Activated naive CD8-positive, alpha-beta T cell treated with anti-CD3 and anti-CD28 coated beads, Interleukin-2, amount 10 ng/mL, durations not matched to agents 7 days and 5 days (primary cell): ENCODE data around the gene NFE2. TPM values are rescaled to one million over a fixed set of nuclear protein-coding genes. Genes with fewer than 3 reads are reported as not detected.
"Not testable (repeated sequence)": the region's sequence is repeated elsewhere in the genome, so short reads cannot be mapped to it uniquely, and the experiment has no call there.

Experiments
- ATAC-seq: fragments of 150-1000 bp; cut with Tn5 transposase; one replicate; pipeline ENCODE4 v1.10.0; 2021; ENCODE audit warnings: low read depth, moderate library complexity
- POLR2A ChIA-PET: fragments of 350-600 bp; sonication (Branson Sonifier 250); formaldehyde crosslinking; loops from one replicate; lab custom pipeline; 2021; ENCODE audit warnings: antibody characterized with exemption; lab: Charles Lee
- DNase-seq: peaks from one replicate; pipeline ENCODE4 v3.0.0; 2021
- H3K27ac Mint-ChIP-seq: one replicate; pipeline ENCODE4 v1.8.0; 2022; ENCODE audit warnings: mild to moderate bottlenecking, mixed read lengths
- H3K27me3 Mint-ChIP-seq: one replicate; pipeline ENCODE4 v1.8.0; 2022; ENCODE audit warnings: mild to moderate bottlenecking, moderate library complexity, mixed read lengths
- H3K36me3 Mint-ChIP-seq: one replicate; pipeline ENCODE4 v1.8.0; 2021; ENCODE audit warnings: mild to moderate bottlenecking, mixed read lengths
- H3K4me1 Mint-ChIP-seq: one replicate; pipeline ENCODE4 v1.8.0; 2021; ENCODE audit warnings: mixed read lengths
- H3K4me3 Mint-ChIP-seq: one replicate; pipeline ENCODE4 v1.8.0; 2022; ENCODE audit warnings: mild to moderate bottlenecking, moderate library complexity, mixed read lengths
- H3K9me3 Mint-ChIP-seq: one replicate; pipeline ENCODE4 v1.8.0; 2021; ENCODE audit warnings: mixed read lengths
- total RNA-seq, 2 experiments: library from RNA; stranded (reverse); gene quantifications; one replicate each; pipeline ENCODE4 v1.2.3, GENCODE V29; 2021

Gene NFE2
- total RNA-seq, 2 experiments from 2014 or later: not detected

DNA sequence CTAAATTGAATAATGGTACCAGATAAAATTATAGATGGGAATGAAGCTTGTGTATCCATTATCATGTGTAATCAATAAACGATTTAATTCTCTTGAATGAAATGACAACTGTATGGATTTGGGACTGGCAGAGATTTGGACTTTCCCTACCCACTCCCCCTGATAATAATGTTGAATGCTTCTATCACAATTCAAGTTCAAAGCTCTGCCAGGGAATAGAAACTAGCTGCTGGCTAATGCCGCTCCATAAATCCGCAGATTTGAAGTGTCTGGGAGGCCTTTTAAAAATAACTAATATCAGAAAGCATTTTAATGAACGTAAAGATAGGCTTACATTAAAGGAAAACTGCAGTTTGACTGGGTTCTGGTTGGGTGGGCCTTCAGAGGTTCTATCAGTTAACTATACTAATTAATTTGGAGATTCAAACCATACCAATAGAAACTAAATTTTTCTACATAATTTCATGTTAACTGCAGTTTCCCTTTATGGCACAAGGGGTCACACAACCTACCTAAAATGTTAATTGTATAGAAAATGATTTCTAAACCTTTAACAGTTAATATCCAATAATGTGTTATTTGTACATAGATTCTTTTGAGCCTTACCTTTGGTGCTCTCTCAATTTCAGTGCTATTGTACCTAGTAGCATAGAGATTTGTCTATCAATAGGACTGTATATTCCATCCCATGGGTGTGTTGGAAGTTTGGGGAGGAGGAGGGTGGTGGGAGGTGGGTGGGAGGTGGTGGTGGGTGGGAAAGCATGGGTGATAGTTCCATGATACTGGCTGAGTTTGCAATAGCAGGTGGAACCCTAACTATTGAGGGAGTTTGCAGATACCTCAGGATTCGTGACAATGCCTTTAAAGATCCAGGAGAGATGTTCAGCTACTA lies 15.4 kb downstream of the NFE2 start:
- Mint-ChIP-seq H3K36me3 (peaks cover 61% of the 10 kb centered on the region), H3K27me3 (no peaks in the 10 kb centered on the region), H3K9me3 (no peaks in the 10 kb centered on the region), H3K4me3 (peak overlapping the region; percentile 59), H3K27ac (no peak overlapping the region), H3K4me1 (peaks cover 42% of the 10 kb centered on the region)
- DNase-seq: no peak
- no peak for ATAC-seq
- POLR2A ChIA-PET: interaction anchor here (0.5 to 1.4 kb wide), 5 partner anchors 8 to 134 kb away, joined by 3 to 5 read pairs (median 3); partner anchors contain the start of gene ITGA5

DNA sequence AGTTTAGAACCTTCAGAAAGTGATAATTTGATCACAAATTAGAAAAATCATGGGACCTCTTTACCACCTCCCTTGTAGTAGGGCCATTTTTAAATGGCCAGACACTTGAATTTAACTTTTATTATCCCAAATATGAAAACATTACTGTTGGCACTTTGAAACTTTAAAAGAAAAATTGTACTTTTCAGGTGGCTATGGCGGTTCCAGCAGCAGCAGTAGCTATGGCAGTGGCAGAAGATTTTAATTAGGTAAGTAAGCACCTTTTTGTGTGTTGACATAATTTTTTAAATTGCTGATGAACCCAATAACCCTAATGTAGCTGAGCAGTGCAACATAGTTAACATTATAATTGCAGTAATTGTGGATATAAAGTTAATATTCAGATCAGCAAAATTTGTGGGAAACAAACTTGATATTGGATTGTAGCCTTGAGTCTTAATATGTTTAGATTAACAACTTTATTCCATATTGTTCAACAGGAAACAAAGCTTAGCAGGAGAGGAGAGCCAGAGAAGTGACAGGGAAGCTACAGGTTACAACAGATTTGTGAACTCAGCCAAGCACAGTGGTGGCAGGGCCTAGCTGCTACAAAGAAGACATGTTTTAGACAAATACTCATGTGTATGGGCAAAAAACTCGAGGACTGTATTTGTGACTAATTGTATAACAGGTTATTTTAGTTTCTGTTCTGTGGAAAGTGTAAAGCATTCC lies 16.6 kb downstream of the NFE2 start:
- not testable (repeated sequence) for H3K27me3 Mint-ChIP-seq, ATAC-seq, DNase-seq, H3K4me3 Mint-ChIP-seq, H3K9me3 Mint-ChIP-seq
- Mint-ChIP-seq H3K27ac (peak overlapping the region; percentile 67), H3K4me1 (peaks cover 42% of the 10 kb centered on the region), H3K36me3 (peaks cover 61% of the 10 kb centered on the region)
- POLR2A ChIA-PET: interaction anchor here (0.6 to 1.8 kb wide), 6 partner anchors 8 to 134 kb away, joined by 3 to 8 read pairs (median 4); partner anchors contain the start of gene COPZ1

DNA sequence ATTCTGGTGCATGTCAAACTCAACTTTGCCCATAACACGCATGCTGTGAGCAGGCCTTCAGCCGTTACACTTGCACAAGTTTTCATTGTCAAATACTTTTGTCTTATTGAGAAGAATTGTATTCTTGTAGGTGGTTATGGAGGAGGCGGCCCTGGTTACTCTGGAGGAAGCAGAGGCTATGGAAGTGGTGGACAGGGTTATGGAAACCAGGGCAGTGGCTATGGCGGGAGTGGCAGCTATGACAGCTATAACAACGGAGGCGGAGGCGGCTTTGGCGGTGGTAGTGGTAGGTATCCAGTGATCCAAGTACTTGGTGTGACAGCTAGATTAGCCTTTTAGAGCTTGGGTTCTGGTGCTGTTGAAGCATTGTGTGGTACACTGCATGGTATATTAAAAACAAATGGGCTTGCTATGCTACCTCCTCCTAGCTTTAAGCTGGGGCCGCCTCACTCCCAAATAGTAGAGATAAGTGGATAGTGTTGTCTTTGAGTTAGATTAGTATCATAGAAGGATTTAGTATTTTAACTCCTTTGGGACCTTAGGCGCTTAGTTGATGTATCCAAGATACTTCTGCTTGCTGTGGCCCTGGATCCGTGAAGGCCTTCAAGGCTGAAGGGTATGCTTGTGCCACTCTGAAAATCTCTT lies 17.7 kb downstream of the NFE2 start:
- H3K27ac Mint-ChIP-seq: no peak overlapping the region
- POLR2A ChIA-PET: interaction anchor here (0.6 to 1.8 kb wide), 7 partner anchors 9 to 135 kb away, joined by 3 to 8 read pairs (median 3); partner anchors contain the start of gene COPZ1
- H3K36me3 Mint-ChIP-seq: peaks cover 65% of the 10 kb centered on the region
- H3K4me3 Mint-ChIP-seq: no peak overlapping the region
- H3K9me3 Mint-ChIP-seq: no peaks in the 10 kb centered on the region
- ATAC-seq: no peak
- peaks cover 45% of the 10 kb centered on the region for H3K4me1 Mint-ChIP-seq
- no peaks in the 10 kb centered on the region for H3K27me3 Mint-ChIP-seq
- no peak for DNase-seq

DNA sequence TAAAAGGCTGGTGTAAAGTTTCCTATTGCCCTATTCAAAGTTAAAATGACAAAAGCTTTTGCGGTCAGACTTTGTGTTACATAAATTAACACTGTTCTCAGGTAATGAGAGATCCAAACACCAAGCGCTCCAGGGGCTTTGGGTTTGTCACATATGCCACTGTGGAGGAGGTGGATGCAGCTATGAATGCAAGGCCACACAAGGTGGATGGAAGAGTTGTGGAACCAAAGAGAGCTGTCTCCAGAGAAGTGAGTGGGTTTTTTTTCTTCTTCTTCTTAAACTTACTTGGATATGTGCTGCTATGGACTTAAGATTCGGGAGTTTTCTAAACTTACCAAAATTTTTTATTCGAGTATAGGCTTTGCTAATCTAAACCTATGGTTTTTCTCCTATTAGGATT lies 19.1 kb downstream of the NFE2 start:
- ATAC-seq, DNase-seq, H3K9me3 Mint-ChIP-seq, H3K27me3 Mint-ChIP-seq, H3K4me3 Mint-ChIP-seq, H3K27ac Mint-ChIP-seq: not testable (repeated sequence)
- Mint-ChIP-seq H3K36me3 (peaks cover 61% of the 10 kb centered on the region), H3K4me1 (peaks cover 48% of the 10 kb centered on the region)
- POLR2A ChIA-PET: interaction anchor here (0.6 to 3.1 kb wide), 7 partner anchors 9 to 87 kb away, joined by 3 to 27 read pairs (median 4); partner anchors contain the start of gene COPZ1

DNA sequence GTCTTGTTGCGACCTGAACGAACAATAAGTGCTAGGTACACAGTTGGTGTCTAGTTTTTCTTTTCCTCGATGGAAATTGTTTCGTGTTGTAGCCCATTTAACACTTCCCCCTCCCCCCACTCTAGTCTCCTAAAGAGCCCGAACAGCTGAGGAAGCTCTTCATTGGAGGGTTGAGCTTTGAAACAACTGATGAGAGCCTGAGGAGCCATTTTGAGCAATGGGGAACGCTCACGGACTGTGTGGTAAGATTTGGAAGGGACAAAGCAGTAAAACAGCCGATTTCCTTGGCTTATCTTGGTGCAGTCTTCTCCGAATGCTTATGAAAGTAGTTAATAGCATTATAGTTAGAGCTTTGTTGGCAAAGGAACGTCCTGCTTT lies 19.6 kb downstream of the NFE2 start:
- POLR2A ChIA-PET: interaction anchor here (0.6 to 3.1 kb wide), 8 partner anchors 9 to 87 kb away, joined by 3 to 27 read pairs (median 4); partner anchors contain the start of gene COPZ1
- not testable (repeated sequence) for ATAC-seq

DNA sequence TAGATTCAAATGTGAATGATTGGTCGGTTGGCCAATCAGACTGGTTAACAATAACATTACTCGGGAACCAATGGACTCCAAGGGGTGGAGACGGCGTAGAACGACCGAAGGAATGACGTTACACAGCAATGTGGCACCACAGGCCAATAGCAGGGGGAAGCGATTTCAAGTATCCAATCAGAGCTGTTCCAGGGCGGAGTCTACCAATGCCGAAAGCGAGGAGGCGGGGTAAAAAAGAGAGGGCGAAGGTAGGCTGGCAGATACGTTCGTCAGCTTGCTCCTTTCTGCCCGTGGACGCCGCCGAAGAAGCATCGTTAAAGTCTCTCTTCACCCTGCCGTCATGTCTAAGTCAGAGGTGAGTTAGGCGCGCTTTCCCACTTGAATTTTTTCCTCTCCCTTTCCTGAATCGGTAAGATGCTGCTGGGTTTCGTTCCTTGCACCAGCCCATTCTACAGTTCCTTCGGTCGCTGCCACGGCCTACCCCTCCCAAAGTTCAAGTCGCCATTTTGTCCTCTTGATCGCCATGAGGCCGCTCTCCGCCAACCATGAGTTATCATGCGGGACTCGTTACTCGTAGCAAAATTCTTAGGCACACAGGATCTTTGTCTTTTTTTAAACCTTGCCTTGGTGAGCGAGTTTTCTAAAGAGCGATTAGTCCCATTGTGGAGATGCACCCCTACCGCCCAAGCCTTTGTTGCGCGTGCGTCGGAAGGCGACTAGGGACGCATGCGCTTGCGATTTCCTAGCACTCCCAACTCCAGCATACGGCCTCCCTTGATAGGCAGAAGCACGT lies 20.2 kb downstream of the NFE2 start, which contains the start of gene HNRNPA1:
HNRNPA1 (plus strand) TSS at position 259 of the 793 bp plus-strand sequence; CDS start at position 341, 82 bp downstream.
- no peak within 1 kb of the TSS for H3K27ac Mint-ChIP-seq
- ATAC-seq: peak; percentile 86

More for the DNA sequence above, 19.6 kb downstream of the NFE2 start:
- not testable (repeated sequence) for H3K4me3 Mint-ChIP-seq, H3K27me3 Mint-ChIP-seq, H3K27ac Mint-ChIP-seq, DNase-seq, H3K9me3 Mint-ChIP-seq
- Mint-ChIP-seq H3K36me3 (peaks cover 61% of the 10 kb centered on the region), H3K4me1 (peaks cover 48% of the 10 kb centered on the region)

DNA sequence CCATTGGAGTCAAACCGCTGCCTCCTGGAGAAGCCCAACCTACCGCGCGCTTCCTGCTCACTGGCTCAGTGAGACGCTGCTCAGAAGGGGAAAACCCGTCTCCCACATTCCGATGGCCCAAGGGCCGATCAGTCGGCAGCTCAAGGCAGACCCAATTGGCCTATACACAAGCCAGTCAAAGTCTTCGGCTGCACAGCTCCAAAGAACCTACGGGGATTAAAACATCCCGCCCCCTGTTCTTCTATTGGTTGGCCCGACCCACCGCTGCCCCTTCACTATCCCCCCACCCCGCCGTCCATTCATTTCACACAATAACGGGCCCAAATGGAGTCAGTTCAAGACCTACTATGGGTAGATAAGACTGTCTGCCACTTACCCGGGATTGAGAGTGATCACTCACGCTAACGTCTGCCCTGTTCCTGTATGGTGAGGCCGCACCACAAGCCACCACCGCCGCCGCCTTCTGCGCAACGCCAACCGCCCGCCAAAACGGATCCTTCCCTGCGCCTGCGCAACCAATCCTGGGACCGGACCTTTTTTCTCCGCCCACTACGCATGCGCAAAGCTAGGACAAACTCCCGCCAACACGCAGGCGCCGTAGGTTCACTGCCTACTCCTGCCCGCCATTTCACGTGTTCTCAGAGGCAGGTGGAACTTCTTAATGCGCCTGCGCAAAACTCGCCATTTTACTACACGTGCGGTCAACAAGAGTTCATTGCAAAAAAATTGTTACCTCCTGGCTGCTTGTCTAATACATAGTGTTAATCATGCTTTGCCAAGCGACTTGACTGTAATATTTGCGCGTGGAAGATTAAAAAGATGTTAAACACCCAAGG lies 21.0 kb downstream of the NFE2 start, which contains the start of gene CBX5:
CBX5 (minus strand) TSS at position 491 of the 836 bp plus-strand sequence. CDS start 22,472 bp downstream, outside the sequence.
- H3K9me3 Mint-ChIP-seq: no peaks in the 10 kb centered on the region
- no peak within 1 kb of the TSS for H3K27ac Mint-ChIP-seq
- ATAC-seq: peak; percentile 73
- H3K4me1 Mint-ChIP-seq: peaks cover 45% of the 10 kb centered on the region
- POLR2A ChIA-PET: interaction anchor here (0.6 to 3.1 kb wide), 20 partner anchors 11 to 779 kb away, joined by 3 to 32 read pairs (median 4); partner anchors contain the start of genes COPZ1, NCKAP1L and TARBP2
- no peak within 1 kb of the TSS for H3K4me3 Mint-ChIP-seq
- DNase-seq: peak; percentile 98
- no peaks in the 10 kb centered on the region for H3K27me3 Mint-ChIP-seq
- H3K36me3 Mint-ChIP-seq: peaks cover 55% of the 10 kb centered on the region

More for the DNA sequence above, 20.2 kb downstream of the NFE2 start, which contains the start of gene HNRNPA1:
- Mint-ChIP-seq H3K4me3 (no peak within 1 kb of the TSS), H3K9me3 (no peaks in the 10 kb centered on the region), H3K4me1 (peaks cover 45% of the 10 kb centered on the region), H3K27me3 (no peaks in the 10 kb centered on the region), H3K36me3 (peaks cover 60% of the 10 kb centered on the region)
- DNase-seq: peak; percentile 83
- POLR2A ChIA-PET: interaction anchor here (0.6 to 3.1 kb wide), 19 partner anchors 10 to 780 kb away, joined by 3 to 32 read pairs (median 5); partner anchors contain the start of genes COPZ1, NCKAP1L and TARBP2

DNA sequence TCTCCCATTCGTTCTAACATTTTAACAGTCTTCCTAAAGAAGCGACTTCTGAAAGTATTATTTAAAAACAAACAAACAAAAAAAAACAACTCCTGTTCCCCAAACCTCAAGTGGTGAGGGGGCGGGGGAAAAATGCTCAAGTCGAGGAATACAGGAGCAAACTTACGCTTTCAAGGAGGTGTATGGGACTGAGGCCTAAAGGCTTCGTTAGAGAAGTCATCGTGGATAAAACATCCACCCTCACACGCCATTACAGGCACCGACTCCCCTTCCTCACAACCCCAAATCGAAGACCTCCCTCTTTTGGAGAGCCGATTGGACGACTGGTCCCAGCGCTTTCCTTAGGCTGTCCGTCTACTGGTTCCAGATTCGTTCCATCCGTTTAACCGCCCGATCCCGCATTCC lies 21.6 kb downstream of the NFE2 start:
- Mint-ChIP-seq H3K4me3 (no peak overlapping the region), H3K27ac (no peak overlapping the region), H3K4me1 (peaks cover 43% of the 10 kb centered on the region), H3K36me3 (peaks cover 53% of the 10 kb centered on the region), H3K27me3 (no peaks in the 10 kb centered on the region), H3K9me3 (no peaks in the 10 kb centered on the region)
- ATAC-seq: no peak
- POLR2A ChIA-PET: interaction anchor here (0.6 to 3.1 kb wide), 9 partner anchors 11 to 79 kb away, joined by 3 to 32 read pairs (median 7); partner anchors contain the start of gene COPZ1
- DNase-seq: no peak

DNA sequence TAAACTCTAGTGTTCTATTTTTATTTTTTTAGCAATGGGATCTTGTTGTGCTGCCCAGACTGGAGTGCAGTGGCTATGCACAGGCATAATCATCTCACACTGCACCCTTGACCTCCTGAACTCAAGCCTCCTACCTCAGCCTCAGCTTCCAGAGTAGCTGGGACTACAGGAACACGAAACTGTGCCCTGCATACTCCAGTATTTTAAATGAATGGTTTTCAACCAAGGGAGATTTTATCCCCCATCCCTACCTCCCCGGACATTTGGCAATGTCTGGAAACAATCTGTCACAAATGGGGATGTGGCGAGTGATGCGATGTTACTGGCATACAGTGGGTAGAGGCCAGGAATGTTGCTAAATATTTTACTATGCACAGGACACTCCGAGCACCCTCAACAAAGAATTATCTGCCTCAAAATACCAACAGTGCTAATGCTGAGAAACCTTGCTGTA lies 23.0 kb downstream of the NFE2 start:
- no peak for DNase-seq
- Mint-ChIP-seq H3K4me1 (peaks cover 33% of the 10 kb centered on the region), H3K9me3 (no peaks in the 10 kb centered on the region), H3K4me3 (no peak overlapping the region), H3K27ac (no peak overlapping the region), H3K27me3 (no peaks in the 10 kb centered on the region), H3K36me3 (peaks cover 49% of the 10 kb centered on the region)
- no peak for ATAC-seq
- POLR2A ChIA-PET: no interaction called here

DNA sequence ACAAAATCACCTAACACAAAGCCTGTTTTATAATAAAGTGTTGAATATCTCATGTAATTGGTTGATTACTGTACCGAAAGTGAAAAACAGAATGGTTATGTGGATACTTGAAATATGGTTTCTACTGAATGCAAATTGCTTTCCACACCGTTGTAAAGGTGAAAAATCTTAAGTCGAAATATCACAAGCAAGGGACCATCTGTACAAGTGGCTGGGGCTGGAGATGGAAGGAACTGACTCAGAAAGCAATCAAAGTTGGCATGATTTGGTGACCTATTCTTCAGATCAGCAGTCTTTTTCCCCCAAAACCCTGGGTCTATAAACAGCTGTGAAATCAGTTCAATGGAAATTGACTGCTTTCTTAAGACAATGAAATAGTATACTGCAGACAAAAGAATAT lies 24.4 kb downstream of the NFE2 start:
- Mint-ChIP-seq H3K27ac (no peak overlapping the region), H3K36me3 (peaks cover 44% of the 10 kb centered on the region), H3K4me3 (no peak overlapping the region), H3K9me3 (no peaks in the 10 kb centered on the region), H3K4me1 (peaks cover 23% of the 10 kb centered on the region), H3K27me3 (no peaks in the 10 kb centered on the region)
- POLR2A ChIA-PET: no interaction called here
- ATAC-seq (no peak), DNase-seq (no peak)

DNA sequence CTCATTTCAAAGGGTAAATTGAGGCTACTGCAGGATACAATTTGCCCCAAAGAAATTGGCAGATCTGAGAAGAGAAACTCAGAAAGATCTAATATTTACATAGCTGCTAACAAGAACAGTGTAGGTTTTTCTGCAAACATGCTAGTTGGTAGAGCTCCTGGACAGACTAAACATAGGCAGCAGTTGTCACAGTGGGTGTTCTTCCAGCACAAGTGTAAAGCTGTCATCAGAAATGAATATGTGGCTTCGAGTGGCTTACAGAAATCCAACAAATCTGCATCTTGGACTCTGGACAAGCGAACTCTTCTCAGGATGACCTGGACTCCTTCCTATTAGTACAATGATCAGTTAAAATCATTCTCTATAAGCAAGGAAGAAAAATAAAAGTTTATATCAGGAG lies 26.8 kb downstream of the NFE2 start:
- POLR2A ChIA-PET: interaction anchor here (0.6 kb wide), 1 partner anchor 18 kb away, joined by 4 read pairs; no protein-coding TSS in a partner anchor
- Mint-ChIP-seq H3K27me3 (no peaks in the 10 kb centered on the region), H3K27ac (no peak overlapping the region)

More for the DNA sequence above, 26.8 kb downstream of the NFE2 start:
- DNase-seq (no peak), ATAC-seq (no peak)
- H3K9me3 Mint-ChIP-seq: no peaks in the 10 kb centered on the region
- H3K4me3 Mint-ChIP-seq: no peak overlapping the region
- peaks cover 45% of the 10 kb centered on the region for H3K36me3 Mint-ChIP-seq
- peaks cover 26% of the 10 kb centered on the region for H3K4me1 Mint-ChIP-seq
